ENCODE results near the gene CPT1A. TPM values are rescaled to one million over a fixed set of nuclear protein-coding genes. Genes with fewer than 3 reads are reported as not detected.

Gene CPT1A
- 40.7 TPM for total RNA-seq

GRCh38 chr11:68841718-68842426 is at the start of gene CPT1A:
CPT1A (minus strand) TSS chr11:68841916; CDS start chr11:68815474, 26,442 bp downstream.

GRCh38 chr11:68751331-68751856 is 90.3 kb downstream of the CPT1A start, which contains the start of gene TESMIN:
TESMIN (minus strand) TSS chr11:68751520; CDS start chr11:68750660, 860 bp downstream.

Other genes starting within 250 kb of the CPT1A start
- not detected for gene GAL, start 157.4 kb downstream of the CPT1A start, total RNA-seq
- 10.3 TPM for gene TESMIN, start 90.4 kb downstream of the CPT1A start, total RNA-seq
- gene MRPL21, start 61.9 kb upstream of the CPT1A start, total RNA-seq: 60.3 TPM
- 18.0 TPM for gene IGHMBP2, start 62.0 kb upstream of the CPT1A start, total RNA-seq
- gene MRGPRD, start 139.1 kb upstream of the CPT1A start, total RNA-seq: not detected
- gene MRGPRF, start 171.3 kb upstream of the CPT1A start, total RNA-seq: 26.7 TPM
- 20.8 TPM for gene TPCN2, start 207.0 kb upstream of the CPT1A start, total RNA-seq